ENCODE measurements around the gene R3HDM2. TPM values are rescaled to one million over a fixed set of nuclear protein-coding genes. Genes with fewer than 3 reads are reported as not detected.

The R3HDM2 gene
- total RNA-seq, 3 donors from 2014 or later = 31.6 to 43.0 (median 35.7) TPM

DNA sequence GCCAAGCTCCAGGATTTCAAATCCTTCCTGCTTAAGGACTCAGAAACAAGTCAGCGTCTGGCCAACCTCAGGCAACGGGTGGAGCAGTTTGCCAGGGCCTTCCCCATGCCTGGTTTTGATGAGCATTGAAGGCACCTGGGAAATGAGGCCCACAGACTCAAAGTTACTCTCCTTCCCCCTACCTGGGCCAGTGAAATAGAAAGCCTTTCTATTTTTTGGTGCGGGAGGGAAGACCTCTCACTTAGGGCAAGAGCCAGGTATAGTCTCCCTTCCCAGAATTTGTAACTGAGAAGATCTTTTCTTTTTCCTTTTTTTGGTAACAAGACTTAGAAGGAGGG, 196.6 kb downstream of the R3HDM2 start:
- TF ChIP-seq, protein P1, sequence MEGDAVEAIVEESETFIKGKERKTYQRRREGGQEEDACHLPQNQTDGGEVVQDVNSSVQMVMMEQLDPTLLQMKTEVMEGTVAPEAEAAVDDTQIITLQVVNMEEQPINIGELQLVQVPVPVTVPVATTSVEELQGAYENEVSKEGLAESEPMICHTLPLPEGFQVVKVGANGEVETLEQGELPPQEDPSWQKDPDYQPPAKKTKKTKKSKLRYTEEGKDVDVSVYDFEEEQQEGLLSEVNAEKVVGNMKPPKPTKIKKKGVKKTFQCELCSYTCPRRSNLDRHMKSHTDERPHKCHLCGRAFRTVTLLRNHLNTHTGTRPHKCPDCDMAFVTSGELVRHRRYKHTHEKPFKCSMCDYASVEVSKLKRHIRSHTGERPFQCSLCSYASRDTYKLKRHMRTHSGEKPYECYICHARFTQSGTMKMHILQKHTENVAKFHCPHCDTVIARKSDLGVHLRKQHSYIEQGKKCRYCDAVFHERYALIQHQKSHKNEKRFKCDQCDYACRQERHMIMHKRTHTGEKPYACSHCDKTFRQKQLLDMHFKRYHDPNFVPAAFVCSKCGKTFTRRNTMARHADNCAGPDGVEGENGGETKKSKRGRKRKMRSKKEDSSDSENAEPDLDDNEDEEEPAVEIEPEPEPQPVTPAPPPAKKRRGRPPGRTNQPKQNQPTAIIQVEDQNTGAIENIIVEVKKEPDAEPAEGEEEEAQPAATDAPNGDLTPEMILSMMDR (IDR thresholded peaks at IDR 0.05) = no peak
- TF ChIP-seq POLR2A (IDR thresholded peaks at IDR 0.05) = no peak
- TF ChIP-seq POLR2AphosphoS5 (IDR thresholded peaks at IDR 0.05) = no peak
- no peaks in the 10 kb centered on the region for H3K9me3 ChIP-seq
- no peak for DNase-seq (ENCODE audit: low spot score in 2 of 2)
- no peaks in the 10 kb centered on the region for H3K36me3 ChIP-seq
- H3K4me1 ChIP-seq = peaks cover 4 to 8% of the 10 kb centered on the region in 2 donors
- intact Hi-C loops (cut with DNase I; ENCODE audit: low total_unique reads) = no loop called here
- H3K4me3 ChIP-seq = no peak overlapping the region
- peak overlapping the region in 1 of 2 donors; percentile 66 for H3K27ac ChIP-seq
- peaks cover 3 to 7% of the 10 kb centered on the region in 2 donors for H3K27me3 ChIP-seq

DNA sequence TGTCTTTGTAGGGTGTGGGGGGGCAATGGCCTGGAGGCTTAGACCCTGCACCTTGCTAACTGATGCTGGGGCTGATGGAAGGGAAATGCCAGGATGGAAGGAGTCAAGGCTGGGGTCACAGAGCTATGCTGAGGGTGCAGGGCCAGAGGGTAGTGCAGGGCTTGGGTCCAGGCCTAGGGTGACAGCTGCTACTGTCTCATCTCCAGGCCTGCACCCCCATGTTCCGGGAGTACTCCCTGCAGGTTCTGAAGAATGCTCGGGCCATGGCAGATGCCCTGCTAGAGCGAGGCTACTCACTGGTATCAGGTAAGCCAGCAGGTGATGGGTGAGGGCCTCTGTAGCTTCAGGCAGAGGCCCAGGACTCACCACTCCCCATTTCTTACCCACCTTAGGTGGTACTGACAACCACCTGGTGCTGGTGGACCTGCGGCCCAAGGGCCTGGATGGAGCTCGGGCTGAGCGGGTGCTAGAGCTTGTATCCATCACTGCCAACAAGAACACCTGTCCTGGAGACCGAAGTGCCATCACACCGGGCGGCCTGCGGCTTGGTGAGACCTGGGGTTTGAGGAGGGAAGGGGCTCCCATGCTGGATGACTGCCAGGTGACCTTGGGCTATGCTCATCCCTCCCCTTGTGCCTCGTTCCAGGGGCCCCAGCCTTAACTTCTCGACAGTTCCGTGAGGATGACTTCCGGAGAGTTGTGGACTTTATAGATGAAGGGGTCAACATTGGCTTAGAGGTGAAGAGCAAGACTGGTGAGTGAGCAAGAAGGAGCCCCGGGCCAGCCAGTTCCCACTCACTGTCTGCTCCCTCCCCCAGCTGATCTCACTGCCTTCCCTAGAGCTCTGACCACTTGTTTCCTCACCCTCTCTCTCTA, 197.2 kb downstream of the R3HDM2 start:
- TF ChIP-seq POLR2A (IDR thresholded peaks at IDR 0.05) (no peak), POLR2AphosphoS5 (IDR thresholded peaks at IDR 0.05) (no peak)
- TF ChIP-seq, protein P1 (IDR thresholded peaks at IDR 0.05) = no peak
- no peaks in the 10 kb centered on the region for H3K9me3 ChIP-seq
- H3K4me3 ChIP-seq = no peak overlapping the region
- no peak for DNase-seq (ENCODE audit: low spot score in 2 of 2)
- H3K36me3 ChIP-seq = no peaks in the 10 kb centered on the region
- H3K27me3 ChIP-seq = peaks cover 3 to 4% of the 10 kb centered on the region in 2 donors
- intact Hi-C loops (cut with DNase I; ENCODE audit: low total_unique reads) = no loop called here
- peak overlapping the region in 1 of 2 donors; percentile 66 for H3K27ac ChIP-seq
- peaks cover 4 to 8% of the 10 kb centered on the region in 2 donors for H3K4me1 ChIP-seq

DNA sequence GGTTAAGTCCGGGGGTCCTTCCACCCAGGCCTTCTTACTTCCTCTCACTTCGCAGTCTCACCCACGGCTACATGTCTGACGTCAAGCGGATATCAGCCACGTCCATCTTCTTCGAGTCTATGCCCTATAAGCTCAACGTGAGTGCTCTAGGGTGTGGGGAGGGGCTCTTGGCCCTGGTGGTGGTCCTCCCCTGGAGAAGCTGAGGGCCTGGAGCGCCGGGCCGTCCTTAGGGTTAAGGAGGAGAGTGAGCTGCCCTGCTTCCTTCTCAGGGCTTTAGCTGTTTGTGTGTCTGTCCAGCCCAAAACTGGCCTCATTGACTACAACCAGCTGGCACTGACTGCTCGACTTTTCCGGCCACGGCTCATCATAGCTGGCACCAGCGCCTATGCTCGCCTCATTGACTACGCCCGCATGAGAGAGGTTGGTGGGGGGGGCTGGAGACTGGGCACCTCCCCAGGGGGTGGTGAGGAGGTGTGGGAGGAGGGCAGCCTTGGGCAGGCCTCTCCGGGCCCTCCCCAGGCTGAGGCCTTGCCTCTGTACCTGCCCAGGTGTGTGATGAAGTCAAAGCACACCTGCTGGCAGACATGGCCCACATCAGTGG, 198.6 kb downstream of the R3HDM2 start:
- intact Hi-C loops (cut with DNase I; ENCODE audit: low total_unique reads) = no loop called here
- H3K4me3 ChIP-seq = no peak overlapping the region
- H3K36me3 ChIP-seq = no peaks in the 10 kb centered on the region
- H3K9me3 ChIP-seq = no peaks in the 10 kb centered on the region
- peaks cover 0 to 4% of the 10 kb centered on the region in 2 donors for H3K4me1 ChIP-seq
- no peak for TF ChIP-seq POLR2AphosphoS5 (IDR thresholded peaks at IDR 0.05)
- TF ChIP-seq, protein P1 (IDR thresholded peaks at IDR 0.05) = no peak
- no peak for TF ChIP-seq POLR2A (IDR thresholded peaks at IDR 0.05)
- no peak for DNase-seq (ENCODE audit: low spot score in 2 of 2)
- peaks cover 0 to 3% of the 10 kb centered on the region in 2 donors for H3K27me3 ChIP-seq
- H3K27ac ChIP-seq = no peak overlapping the region

DNA sequence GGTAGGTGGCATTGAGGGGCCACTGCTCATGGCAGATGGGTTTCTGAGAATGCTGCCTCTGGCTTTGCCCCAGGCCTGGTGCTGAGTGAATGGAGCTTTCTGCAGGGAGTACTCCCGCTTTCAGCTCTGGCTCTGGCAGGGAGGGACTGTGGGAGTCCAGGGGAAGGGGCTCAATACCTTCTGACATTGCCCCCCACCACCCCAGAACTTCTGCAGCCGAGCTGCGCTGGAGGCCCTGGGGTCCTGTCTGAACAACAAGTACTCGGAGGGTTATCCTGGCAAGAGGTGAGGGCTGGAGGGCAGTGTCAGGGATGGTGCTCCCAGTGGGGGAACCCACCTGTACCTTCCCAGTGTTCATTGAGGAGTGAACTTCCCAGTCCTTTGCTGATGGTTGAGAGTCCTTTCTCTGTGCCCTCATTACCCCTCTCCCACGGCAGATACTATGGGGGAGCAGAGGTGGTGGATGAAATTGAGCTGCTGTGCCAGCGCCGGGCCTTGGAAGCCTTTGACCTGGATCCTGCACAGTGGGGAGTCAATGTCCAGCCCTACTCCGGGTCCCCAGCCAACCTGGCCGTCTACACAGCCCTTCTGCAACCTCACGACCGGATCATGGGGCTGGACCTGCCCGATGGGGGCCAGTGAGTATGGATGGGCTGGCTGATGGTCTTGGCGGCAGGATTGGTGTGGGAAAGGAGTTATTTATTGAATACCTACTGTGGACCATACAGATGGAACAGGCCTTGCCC, 199.4 kb downstream of the R3HDM2 start:
- Histone ChIP-seq H3K27me3 (peaks cover 0 to 10% of the 10 kb centered on the region in 2 donors), H3K9me3 (no peaks in the 10 kb centered on the region), H3K4me3 (no peak overlapping the region), H3K27ac (no peak overlapping the region), H3K4me1 (peaks cover 0 to 4% of the 10 kb centered on the region in 2 donors), H3K36me3 (no peaks in the 10 kb centered on the region)
- no peak for DNase-seq (ENCODE audit: low spot score in 2 of 2)
- intact Hi-C loops (cut with DNase I; ENCODE audit: low total_unique reads) = no loop called here
- TF ChIP-seq POLR2AphosphoS5 (IDR thresholded peaks at IDR 0.05) (no peak), POLR2A (IDR thresholded peaks at IDR 0.05) (no peak)
- TF ChIP-seq, protein P1 (IDR thresholded peaks at IDR 0.05) = no peak

Measured in breast epithelium (tissue), 4 donors.